Thyroid gland (tissue), 4 donors: ENCODE measurements around the gene CHST12.

Experiments
- CTCF ChIP-seq, 6 experiments: fragments of 200-600 bp in 3 of 6; fragments of 450-650 bp in 3 of 6; sonication (generic) in 3 of 6; IDR thresholded peaks; one replicate each; pipeline ENCODE4 v1.5.1; 2016 to 2019; ENCODE audit warnings: antibody characterized with exemption in 6 of 6, mild to moderate bottlenecking in 2 of 6, inconsistent platforms in 1 of 6, moderate library complexity in 1 of 6
- POLR2A ChIP-seq, 2 donors: fragments of 450-650 bp; IDR thresholded peaks; one replicate each; pipeline ENCODE4 v1.6.1; 2017; ENCODE audit warnings: antibody characterized with exemption in 2 of 2, mild to moderate bottlenecking in 2 of 2, moderate library complexity in 1 of 2

GRCh38 chr7:2376351-2377154 is 26.9 kb upstream of the CHST12 start:
- TF ChIP-seq POLR2A (IDR thresholded peaks at IDR 0.05) (no peak), CTCF (IDR thresholded peaks at IDR 0.05) (no peak)
